H1 (cell line): Measurements from ENCODE around the gene RTN4RL1. TPM values are rescaled to one million over a fixed set of nuclear protein-coding genes. Genes with fewer than 3 reads are reported as not detected.

Source experiments
- CTCF ChIA-PET: fragments of 300-600 bp; sonication (Branson Sonifier 250); formaldehyde crosslinking; loops from one replicate; lab custom pipeline; 2021; ENCODE audit not compliant: partially characterized antibody; lab: Charles Lee
- POLR2A ChIA-PET: fragments of 300-600 bp; sonication (Branson Sonifier 250); formaldehyde crosslinking; loops from one replicate; lab custom pipeline; 2021; ENCODE audit warnings: inconsistent platforms; ENCODE audit not compliant: partially characterized antibody; lab: Charles Lee
- DNase-seq, 2 experiments: peaks; one replicate each; pipeline versions ENCODE4 v3.0.0 to v3.0.0-alpha.2; 2010 to 2022; ENCODE audit warnings: low spot score in 2 of 2, low read depth in 1 of 2, mixed read lengths in 1 of 2
- FAIRE-seq: peaks from 2 replicates; lab custom pipeline; 2011; peaks lifted over from hg19 to GRCh38; lab: Jason Lieb, UNC
- H2AFZ ChIP-seq: 2 replicates; pipeline ENCODE4 v1.8.1; 2012; ENCODE audit warnings: low read length, inconsistent platforms
- H2AK5ac ChIP-seq: 2 replicates; pipeline ENCODE4 v1.6.1; 2013; ENCODE audit warnings: low read depth, low read length
- H2BK120ac ChIP-seq: replicated peaks from 2 replicates; pipeline ENCODE3; 2013; ENCODE audit warnings: low read depth, low read length, inconsistent platforms
- H2BK12ac ChIP-seq: 2 replicates; pipeline ENCODE4 v1.6.1; 2013; ENCODE audit warnings: low read depth, low read length
- H2BK15ac ChIP-seq: 2 replicates; pipeline ENCODE4 v1.6.1; 2013; ENCODE audit warnings: low read length
- H2BK20ac ChIP-seq: 2 replicates; pipeline ENCODE4 v1.6.1; 2013; ENCODE audit warnings: low read length
- H2BK5ac ChIP-seq: 2 replicates; pipeline ENCODE4 v1.6.1; 2013; ENCODE audit warnings: low read depth, low read length
- H3K14ac ChIP-seq: 2 replicates; pipeline ENCODE4 v1.6.1; 2013; ENCODE audit warnings: inconsistent platforms; ENCODE audit not compliant: insufficient read length
- H3K18ac ChIP-seq: 2 replicates; pipeline ENCODE4 v1.6.1; 2013; ENCODE audit warnings: low read length; ENCODE audit errors: extremely low read depth
- H3K23ac ChIP-seq: 2 replicates; pipeline ENCODE4 v1.6.1; 2013; ENCODE audit warnings: inconsistent platforms; ENCODE audit not compliant: insufficient read length
- H3K23me2 ChIP-seq: 2 replicates; pipeline ENCODE4 v1.6.1; 2013; ENCODE audit warnings: low read depth, low read length
- H3K27ac ChIP-seq: 2 replicates; pipeline ENCODE4 v1.6.1; 2011; ENCODE audit warnings: low read depth, low read length, inconsistent platforms
- H3K27me3 ChIP-seq, 4 experiments: replicated peaks in 1 of 4; 1 replicate in 1 of 4; 2 replicates in 3 of 4; pipeline versions ENCODE4 v1.6.1 to v1.8.1; 2011 to 2013; ENCODE audit warnings: low read length in 3 of 4, mild to moderate bottlenecking in 3 of 4, inconsistent platforms in 2 of 4, mixed read lengths in 2 of 4, moderate library complexity in 1 of 4; ENCODE audit not compliant: control insufficient read depth in 3 of 4, insufficient read depth in 3 of 4; ENCODE audit errors: extremely low read depth in 1 of 4
- H3K36me3 ChIP-seq, 4 experiments: 2 replicates each; pipeline versions ENCODE4 v1.6.1 to v1.8.1; 2011 to 2013; ENCODE audit warnings: mild to moderate bottlenecking in 4 of 4, low read length in 3 of 4, moderate library complexity in 2 of 4, control low read depth in 1 of 4, inconsistent platforms in 1 of 4; ENCODE audit not compliant: insufficient read depth in 4 of 4, control insufficient read depth in 2 of 4
- H3K4ac ChIP-seq: replicated peaks from 2 replicates; pipeline ENCODE3; 2013; ENCODE audit warnings: low read length, low read depth, mixed read lengths, inconsistent platforms; ENCODE audit not compliant: insufficient read length
- H3K4me1 ChIP-seq, 4 experiments: replicated peaks in 1 of 4; 1 replicate in 1 of 4; 2 replicates in 3 of 4; pipeline versions ENCODE4 v1.6.1 to v1.8.1; 2011 to 2013; ENCODE audit warnings: low read length in 3 of 4, inconsistent platforms in 2 of 4, mixed read lengths in 1 of 4; ENCODE audit not compliant: insufficient read depth in 4 of 4, control insufficient read depth in 3 of 4
- H3K4me2 ChIP-seq, 2 experiments: 2 replicates each; pipeline versions ENCODE4 v1.6.1 to v1.8.1; 2011 to 2013; ENCODE audit warnings: low read depth in 2 of 2, low read length in 2 of 2, control low read depth in 1 of 2, inconsistent platforms in 1 of 2, mild to moderate bottlenecking in 1 of 2; ENCODE audit not compliant: insufficient read depth in 1 of 2
- H3K4me3 ChIP-seq, 4 experiments: fragments of 200-600, 300-600 bp in 1 of 4; sonication (generic), shearing (Covaris generic), sonication (Bioruptor Twin) in 1 of 4; 2 replicates each; pipeline versions ENCODE4 v1.5.1 to v1.8.1; 2011 to 2016; ENCODE audit warnings: low read length in 4 of 4, low read depth in 3 of 4, control low read depth in 2 of 4, inconsistent platforms in 2 of 4, mild to moderate bottlenecking in 2 of 4, mixed read lengths in 1 of 4, moderate library complexity in 1 of 4; ENCODE audit not compliant: insufficient read depth in 2 of 4; ENCODE audit errors: extremely low read depth in 1 of 4
- H3K56ac ChIP-seq: replicated peaks from 2 replicates; pipeline ENCODE3; 2013; ENCODE audit warnings: low read depth, mild to moderate bottlenecking, mixed read lengths, low read length, inconsistent platforms; ENCODE audit not compliant: insufficient read length
- H3K79me1 ChIP-seq: 2 replicates; pipeline ENCODE4 v1.6.1; 2013; ENCODE audit warnings: low read depth, low read length, control low read depth
- H3K79me2 ChIP-seq, 2 experiments: 2 replicates each; pipeline versions ENCODE4 v1.6.1 to v1.8.1; 2012 to 2013; ENCODE audit warnings: low read length in 2 of 2, mild to moderate bottlenecking in 2 of 2, inconsistent platforms in 1 of 2; ENCODE audit not compliant: insufficient read depth in 2 of 2, control insufficient read depth in 1 of 2
- H3K9ac ChIP-seq, 4 experiments: replicated peaks in 1 of 4; 1 replicate in 1 of 4; 2 replicates in 3 of 4; pipeline versions ENCODE4 v1.6.1 to v1.8.1; 2011 to 2013; ENCODE audit warnings: low read depth in 3 of 4, low read length in 3 of 4, control low read depth in 2 of 4, mild to moderate bottlenecking in 2 of 4, moderate library complexity in 2 of 4, inconsistent platforms in 1 of 4; ENCODE audit errors: extremely low read depth in 1 of 4
- H3K9me3 ChIP-seq, 2 experiments: 2 replicates each; pipeline versions ENCODE4 v1.6.1 to v1.8.1; 2012 to 2013; ENCODE audit warnings: mild to moderate bottlenecking in 2 of 2, moderate library complexity in 2 of 2, control low read depth in 1 of 2, inconsistent platforms in 1 of 2, low read depth in 1 of 2, low read length in 1 of 2, mixed read lengths in 1 of 2; ENCODE audit not compliant: insufficient read depth in 2 of 2
- H4K20me1 ChIP-seq, 2 experiments: replicated peaks in 1 of 2; 2 replicates each; pipeline versions ENCODE3 to v1.8.1; 2011 to 2013; ENCODE audit warnings: inconsistent platforms in 2 of 2, low read length in 2 of 2, mild to moderate bottlenecking in 1 of 2; ENCODE audit not compliant: insufficient read depth in 2 of 2, control insufficient read depth in 1 of 2
- H4K5ac ChIP-seq: 2 replicates; pipeline ENCODE4 v1.6.1; 2013; ENCODE audit warnings: low read length, low read depth, mixed read lengths, inconsistent platforms; ENCODE audit not compliant: insufficient read length
- H4K8ac ChIP-seq: 2 replicates; pipeline ENCODE4 v1.8.0; 2013; ENCODE audit warnings: mild to moderate bottlenecking, moderate library complexity, low read length, inconsistent platforms; ENCODE audit not compliant: insufficient read depth; ENCODE audit errors: extremely low read depth
- H4K91ac ChIP-seq: replicated peaks from 2 replicates; pipeline ENCODE3; 2013; ENCODE audit warnings: low read length, mixed read lengths, inconsistent platforms; ENCODE audit not compliant: insufficient read length
- BCL11A ChIP-seq, 2 experiments: IDR thresholded peaks; one replicate each; pipeline ENCODE4 v1.6.1; 2011; ENCODE audit warnings: low read depth in 2 of 2, low read length in 2 of 2, mild to moderate bottlenecking in 2 of 2
- BRCA1 ChIP-seq: IDR thresholded peaks from 2 replicates; pipeline ENCODE4 v1.6.1; 2012; ENCODE audit warnings: low read depth, low read length, improper control_type of control experiment
- EP300 ChIP-seq, 2 experiments: IDR thresholded peaks; 1 replicate in 1 of 2; 2 replicates in 1 of 2; pipeline ENCODE4 v1.6.1; 2011 to 2012; ENCODE audit warnings: low read depth in 2 of 2, low read length in 2 of 2, mild to moderate bottlenecking in 2 of 2, borderline replicate concordance in 1 of 2, inconsistent platforms in 1 of 2, moderate library complexity in 1 of 2
- RFX5 ChIP-seq: IDR thresholded peaks from 2 replicates; pipeline ENCODE4 v1.6.1; 2011; ENCODE audit warnings: low read depth, low read length, improper control_type of control experiment, borderline replicate concordance
- SIN3A ChIP-seq, 2 experiments: IDR thresholded peaks in 1 of 2; conservative IDR thresholded peaks in 1 of 2; 2 replicates each; pipeline ENCODE4 v1.6.1; 2011 to 2012; ENCODE audit warnings: low read length in 2 of 2, improper control_type of control experiment in 1 of 2, low read depth in 1 of 2, mild to moderate bottlenecking in 1 of 2
- SP2 ChIP-seq: IDR thresholded peaks from 2 replicates; pipeline ENCODE4 v1.6.1; 2012; ENCODE audit warnings: mild to moderate bottlenecking, low read length, inconsistent platforms
- SUZ12 ChIP-seq: fragments of 200-600 bp; sonication (generic); IDR thresholded peaks from 2 replicates; pipeline ENCODE4 v1.6.1; 2012; ENCODE audit warnings: mild to moderate bottlenecking, inconsistent platforms, low read length, moderate library complexity, mixed read lengths
- TAF1 ChIP-seq: IDR thresholded peaks from 2 replicates; pipeline ENCODE4 v1.6.1; 2011; ENCODE audit warnings: mild to moderate bottlenecking, low read depth, low read length
- TEAD4 ChIP-seq: IDR thresholded peaks from 2 replicates; pipeline ENCODE4 v1.6.1; 2012; ENCODE audit warnings: low read depth, low read length, inconsistent platforms, mixed read lengths
- WGBS, 2 experiments: shearing (Covaris generic) in 1 of 2; methylation state at CpG; one replicate each; pipeline versions ENCODE4 v1.1.6 to v1.1.7; 2013 to 2015; ENCODE audit warnings: low lambda C conversion rate in 2 of 2, mixed read lengths in 2 of 2, inconsistent platforms in 1 of 2, low coverage in 1 of 2, missing lambda C conversion rate in 1 of 2; ENCODE audit not compliant: insufficient replicate concordance in 2 of 2, insufficient coverage in 1 of 2, insufficient read length in 1 of 2; ENCODE audit errors: extremely low coverage in 1 of 2, missing lambda C conversion rate in 1 of 2; 5-methylcytosine and 5-hydroxymethylcytosine counted together
- polyA plus RNA-seq, 7 experiments: library from polyadenylated mRNA; depleted of rRNA in 3 of 7; stranded (reverse) in 5 of 7; unstranded in 2 of 7; fragments of >200 nt in 5 of 7; fragments of 200-250 nt in 2 of 7; gene quantifications; 1 replicate in 5 of 7; 2 replicates in 1 of 7; 4 replicates in 1 of 7; pipeline versions ENCODE4 v1.2.1 to v1.2.3, GENCODE V29; 2011 to 2013; ENCODE audit warnings: missing spikeins in 2 of 7, mixed read lengths in 2 of 7
- total RNA-seq: library from RNA; stranded (reverse); fragmentation: NEBNext Ultra II Directional; extraction: Animal tissue kit (Norgen Biotek cat#: 25700); gene quantifications from 2 replicates; pipeline ENCODE4 v1.2.1, GENCODE V29; 2021
- TF ChIP-seq, protein P1 (sequence below), 3 experiments: IDR thresholded peaks; 1 replicate in 2 of 3; 2 replicates in 1 of 3; pipeline versions ENCODE4 v1.5.1 to v1.6.1; 2011; ENCODE audit warnings: low read length in 3 of 3, mild to moderate bottlenecking in 3 of 3, inconsistent platforms in 2 of 3, low read depth in 1 of 3, moderate library complexity in 1 of 3; ENCODE audit not compliant: insufficient read depth in 1 of 3; ENCODE audit errors: control extremely low read depth in 1 of 3

Gene RTN4RL1
- total and polyA plus RNA-seq, 2 of the 8 experiments (the other 6 are each of a cell fraction or from before 2014, with no cell fraction given): 0.09 TPM; not detected in 1

DNA sequence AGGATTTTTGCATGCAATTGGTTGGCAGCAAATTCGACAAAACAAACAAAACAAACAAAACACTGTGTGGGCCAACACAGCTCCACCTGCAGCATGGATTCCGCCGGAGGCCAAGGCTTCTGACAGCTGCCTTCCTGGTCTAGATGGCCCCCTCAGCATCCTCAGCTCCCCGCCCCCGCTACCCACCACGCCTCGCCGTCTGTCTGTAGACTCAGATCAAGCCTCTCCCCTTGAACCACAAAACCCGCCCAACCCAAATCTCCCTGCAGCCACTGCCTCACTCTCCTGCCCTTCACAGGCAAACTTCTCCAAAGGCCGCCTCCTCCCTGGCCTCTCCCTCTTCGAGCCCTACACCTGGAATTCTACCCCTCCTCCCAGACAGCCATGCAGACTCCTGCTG is 57.9 kb downstream of the RTN4RL1 start:
- Histone ChIP-seq H4K20me1 (no peaks in the 10 kb centered on the region), H4K8ac (no peak overlapping the region), H3K4me3 (no peak overlapping the region), H3K4ac (no peak overlapping the region), H3K56ac (no peak overlapping the region), H4K91ac (no peak overlapping the region), H3K36me3 (no peaks in the 10 kb centered on the region), H2BK12ac (no peak overlapping the region), H3K79me1 (no peaks in the 10 kb centered on the region), H3K79me2 (no peaks in the 10 kb centered on the region), H3K27me3 (peaks cover 0 to 3% (median 1%) of the 10 kb centered on the region in 4 experiments; a peak in 2 of 7 replicates), H2BK15ac (no peak overlapping the region), H2BK120ac (no peak overlapping the region), H3K23me2 (no peaks in the 10 kb centered on the region), H2BK5ac (no peak overlapping the region), H3K9me3 (no peaks in the 10 kb centered on the region), H3K9ac (no peak overlapping the region), H2BK20ac (no peak overlapping the region), H2AK5ac (no peak overlapping the region), H3K4me1 (peaks cover 0 to 11% (median 4%) of the 10 kb centered on the region in 4 experiments; a peak in 4 of 7 replicates), H3K27ac (no peak overlapping the region), H3K18ac (no peak overlapping the region; the same call in 1 of the 2 replicates), H3K23ac (no peak overlapping the region), H3K4me2 (0 out of 4 replicates have a peak overlapping the region, but pooled peaks of 1 of the 2 experiments have one; percentile 7), H4K5ac (no peak overlapping the region), H2AFZ (no peak overlapping the region), H3K14ac (no peak overlapping the region)
- FAIRE-seq (no peak), DNase-seq (peak in 1 of 2 experiments; percentile 71)
- 44% methylated on average over 11 of the region's 11 CpGs; no CpG with 5 or more reads in 1 of the 2 experiments for WGBS, 2 experiments
- ChIA-PET CTCF (interaction anchor here (1.0 to 2.7 kb wide), 4 partner anchors 11 to 75 kb away, joined by 3 to 11 read pairs (median 4); no protein-coding TSS in a partner anchor), POLR2A (interaction anchor here (0.7 to 1.4 kb wide), 3 partner anchors 74 to 416 kb away, joined by 3 read pairs; partner anchors contain the start of gene OVCA2)
- TF ChIP-seq EP300 (IDR thresholded peaks at IDR 0.05; ENCODE audit: borderline replicate concordance in 1 of 2, low read depth in 2 of 2, low read length in 2 of 2) (no peak), TAF1 (no peak), SIN3A (conservative IDR thresholded peaks at IDR 0.05 in 1 of 2, IDR thresholded peaks at IDR 0.05 in 1 of 2; ENCODE audit: low read depth in 1 of 2, low read length in 2 of 2) (no peak; a peak in 1 of 4 replicates), SP2 (no peak), TEAD4 (peak; percentile 32; the same call in 1 of the 2 replicates), BCL11A (IDR thresholded peaks at IDR 0.05; ENCODE audit: low read depth in 2 of 2, low read length in 2 of 2) (no peak), RFX5 (no peak), SUZ12 (no peak), BRCA1 (no peak)
- TF ChIP-seq, protein P1, sequence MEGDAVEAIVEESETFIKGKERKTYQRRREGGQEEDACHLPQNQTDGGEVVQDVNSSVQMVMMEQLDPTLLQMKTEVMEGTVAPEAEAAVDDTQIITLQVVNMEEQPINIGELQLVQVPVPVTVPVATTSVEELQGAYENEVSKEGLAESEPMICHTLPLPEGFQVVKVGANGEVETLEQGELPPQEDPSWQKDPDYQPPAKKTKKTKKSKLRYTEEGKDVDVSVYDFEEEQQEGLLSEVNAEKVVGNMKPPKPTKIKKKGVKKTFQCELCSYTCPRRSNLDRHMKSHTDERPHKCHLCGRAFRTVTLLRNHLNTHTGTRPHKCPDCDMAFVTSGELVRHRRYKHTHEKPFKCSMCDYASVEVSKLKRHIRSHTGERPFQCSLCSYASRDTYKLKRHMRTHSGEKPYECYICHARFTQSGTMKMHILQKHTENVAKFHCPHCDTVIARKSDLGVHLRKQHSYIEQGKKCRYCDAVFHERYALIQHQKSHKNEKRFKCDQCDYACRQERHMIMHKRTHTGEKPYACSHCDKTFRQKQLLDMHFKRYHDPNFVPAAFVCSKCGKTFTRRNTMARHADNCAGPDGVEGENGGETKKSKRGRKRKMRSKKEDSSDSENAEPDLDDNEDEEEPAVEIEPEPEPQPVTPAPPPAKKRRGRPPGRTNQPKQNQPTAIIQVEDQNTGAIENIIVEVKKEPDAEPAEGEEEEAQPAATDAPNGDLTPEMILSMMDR (IDR thresholded peaks at IDR 0.05; ENCODE audit: control extremely low read depth in 1 of 3, insufficient read depth in 1 of 3, low read depth in 1 of 3, low read length in 3 of 3): peak in 1 of 3 experiments; percentile 15; a peak in 1 of 4 replicates
